Cardiac muscle cell (in vitro differentiated cells and primary cell): ENCODE results near the gene MCM7. TPM values are rescaled to one million over a fixed set of nuclear protein-coding genes. Genes with fewer than 3 reads are reported as not detected.

Experiments
- DNase-seq, 2 donors: peaks; one replicate each; pipeline versions ENCODE4 v3.0.0 to v3.0.0-alpha.2; 2010 to 2017; ENCODE audit warnings: low read depth in 1 of 2, low spot score in 1 of 2
- H3K27ac ChIP-seq: fragments of 200-600 bp; sonication (generic); 2 replicates; pipeline ENCODE4 v1.5.1; 2016
- H3K27me3 ChIP-seq: fragments of 200-600 bp; sonication (generic); 2 replicates; pipeline ENCODE4 v1.6.0; 2016; ENCODE audit warnings: control low read depth
- H3K36me3 ChIP-seq: fragments of 200-600 bp; sonication (generic); 2 replicates; pipeline ENCODE4 v1.5.1; 2016; ENCODE audit warnings: control low read depth
- H3K4me1 ChIP-seq: fragments of 200-600 bp; sonication (generic); 2 replicates; pipeline ENCODE4 v1.8.1; 2017; ENCODE audit warnings: low read depth, mild to moderate bottlenecking, mixed run types
- H3K4me3 ChIP-seq: fragments of 200-600 bp; sonication (generic); 2 replicates; pipeline ENCODE4 v1.5.1; 2016; ENCODE audit warnings: mild to moderate bottlenecking
- H3K9me3 ChIP-seq: fragments of 200-600 bp; sonication (generic); 2 replicates; pipeline ENCODE4 v1.5.1; 2017; ENCODE audit warnings: low read depth, mild to moderate bottlenecking, control low read depth
- polyA plus RNA-seq: library from polyadenylated mRNA; unstranded; fragments of >200 nt; fragmentation: Nextera tagmentation; extraction: Ambion mirVana; gene quantifications from 2 replicates; pipeline ENCODE4 v1.2.1, GENCODE V29; 2016
- total RNA-seq: library from RNA; depleted of rRNA; stranded (reverse); fragments of >200 nt; gene quantifications from 2 replicates; pipeline ENCODE4 v1.2.3, GENCODE V29; 2016
- TF ChIP-seq, protein P1 (sequence below): IDR thresholded peaks from 2 replicates; pipeline ENCODE4 v1.5.1; 2012; ENCODE audit warnings: low read depth, mild to moderate bottlenecking, low read length

Gene MCM7
- total and polyA plus RNA-seq, 2 experiments from 2014 or later = 68.9 to 105 TPM

DNA sequence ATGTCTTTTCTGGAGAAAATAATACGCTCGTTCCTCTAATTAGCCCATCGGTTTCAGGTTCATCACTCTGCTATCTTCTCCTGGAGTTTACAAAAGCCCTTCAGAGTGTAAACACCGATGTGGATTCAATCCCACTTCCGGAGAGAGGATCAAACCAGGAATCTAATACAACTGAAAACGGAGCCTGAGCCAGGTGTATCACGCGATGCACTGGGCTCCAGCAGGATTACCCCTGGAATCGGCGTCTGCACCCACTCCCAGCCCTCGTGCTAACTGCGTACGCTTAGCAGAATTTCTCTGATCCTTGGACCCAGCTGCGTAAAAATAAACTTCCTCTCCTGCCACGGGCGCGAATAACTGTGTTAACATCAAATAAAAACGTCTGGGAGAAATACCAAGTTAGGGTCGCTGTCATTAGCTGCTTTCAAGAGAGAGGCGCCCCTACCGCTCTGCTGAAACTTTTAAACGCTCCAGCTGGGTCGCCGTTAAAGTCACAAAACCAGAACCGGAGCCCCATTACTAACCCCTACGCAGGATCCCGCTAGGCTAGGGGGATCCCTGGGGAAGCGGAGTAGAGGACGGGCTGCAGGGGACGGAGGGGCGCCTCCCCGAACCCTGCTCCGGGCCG lies 20.2 kb downstream of the MCM7 start:
- Histone ChIP-seq H3K27me3 (no peaks in the 10 kb centered on the region), H3K4me3 (peak overlapping the region; percentile 93), H3K36me3 (peaks cover 17% of the 10 kb centered on the region), H3K9me3 (no peaks in the 10 kb centered on the region), H3K4me1 (peaks cover 10% of the 10 kb centered on the region), H3K27ac (peak overlapping the region; percentile 97)
- TF ChIP-seq, protein P1, sequence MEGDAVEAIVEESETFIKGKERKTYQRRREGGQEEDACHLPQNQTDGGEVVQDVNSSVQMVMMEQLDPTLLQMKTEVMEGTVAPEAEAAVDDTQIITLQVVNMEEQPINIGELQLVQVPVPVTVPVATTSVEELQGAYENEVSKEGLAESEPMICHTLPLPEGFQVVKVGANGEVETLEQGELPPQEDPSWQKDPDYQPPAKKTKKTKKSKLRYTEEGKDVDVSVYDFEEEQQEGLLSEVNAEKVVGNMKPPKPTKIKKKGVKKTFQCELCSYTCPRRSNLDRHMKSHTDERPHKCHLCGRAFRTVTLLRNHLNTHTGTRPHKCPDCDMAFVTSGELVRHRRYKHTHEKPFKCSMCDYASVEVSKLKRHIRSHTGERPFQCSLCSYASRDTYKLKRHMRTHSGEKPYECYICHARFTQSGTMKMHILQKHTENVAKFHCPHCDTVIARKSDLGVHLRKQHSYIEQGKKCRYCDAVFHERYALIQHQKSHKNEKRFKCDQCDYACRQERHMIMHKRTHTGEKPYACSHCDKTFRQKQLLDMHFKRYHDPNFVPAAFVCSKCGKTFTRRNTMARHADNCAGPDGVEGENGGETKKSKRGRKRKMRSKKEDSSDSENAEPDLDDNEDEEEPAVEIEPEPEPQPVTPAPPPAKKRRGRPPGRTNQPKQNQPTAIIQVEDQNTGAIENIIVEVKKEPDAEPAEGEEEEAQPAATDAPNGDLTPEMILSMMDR = no peak
- DNase-seq = peak in 1 of 2 donors; percentile 34

DNA sequence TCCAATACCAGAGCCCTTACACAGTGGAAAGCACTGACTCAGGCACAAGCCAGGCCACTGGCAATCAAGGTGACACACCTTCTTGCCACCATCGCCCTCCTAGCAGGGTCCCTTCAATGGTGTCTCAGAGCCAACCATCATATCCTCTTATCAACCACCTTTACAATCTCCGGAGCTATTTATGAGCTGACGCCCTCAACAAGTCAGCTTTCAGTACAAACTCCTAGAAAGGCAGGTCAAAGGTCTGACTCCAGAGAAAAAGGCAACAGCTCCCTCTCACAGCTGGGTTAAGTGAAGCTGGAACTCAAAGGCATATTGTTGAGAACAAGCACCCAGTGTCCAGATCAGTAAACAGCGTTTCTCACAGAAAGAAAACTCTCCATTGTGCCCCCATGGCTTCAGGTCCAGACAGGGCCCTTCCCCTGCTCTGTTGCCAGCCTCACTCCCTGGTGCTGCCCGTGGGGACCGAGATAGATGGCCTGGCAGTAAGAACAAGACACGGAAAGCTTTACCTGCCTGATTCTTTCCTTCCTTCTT lies 22.1 kb downstream of the MCM7 start:
- peaks cover 10% of the 10 kb centered on the region for H3K4me1 ChIP-seq
- no peaks in the 10 kb centered on the region for H3K9me3 ChIP-seq
- no peak for DNase-seq
- H3K36me3 ChIP-seq = peaks cover 35% of the 10 kb centered on the region
- H3K27me3 ChIP-seq = no peaks in the 10 kb centered on the region
- H3K27ac ChIP-seq = no peak overlapping the region
- no peak overlapping the region for H3K4me3 ChIP-seq
- TF ChIP-seq, protein P1 = no peak

DNA sequence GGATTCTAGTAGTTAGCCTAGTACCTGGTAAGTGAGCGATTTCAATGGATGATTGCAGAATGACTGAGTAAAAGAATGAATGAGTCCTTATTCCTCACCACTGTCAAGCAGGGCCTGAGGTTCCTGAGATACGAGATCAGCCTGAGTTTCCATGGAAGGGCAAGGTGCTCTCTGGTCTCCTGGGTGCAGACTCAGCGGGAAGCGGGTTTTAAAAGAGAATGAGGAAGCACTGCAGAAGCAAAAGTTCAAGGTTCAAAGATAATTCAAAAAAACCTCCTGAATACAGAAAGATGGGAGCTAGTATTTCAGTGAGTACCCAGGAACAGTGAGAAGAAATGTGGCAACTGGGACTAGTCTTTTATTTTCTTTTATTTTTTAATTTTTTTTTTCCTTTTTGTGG lies 24.0 kb downstream of the MCM7 start:
- TF ChIP-seq, protein P1 = no peak
- H3K36me3 ChIP-seq = peaks cover 53% of the 10 kb centered on the region
- no peak overlapping the region for H3K4me3 ChIP-seq
- H3K9me3 ChIP-seq = no peaks in the 10 kb centered on the region
- peaks cover 9% of the 10 kb centered on the region for H3K4me1 ChIP-seq
- no peak for DNase-seq
- H3K27me3 ChIP-seq = no peaks in the 10 kb centered on the region
- H3K27ac ChIP-seq = no peak overlapping the region

DNA sequence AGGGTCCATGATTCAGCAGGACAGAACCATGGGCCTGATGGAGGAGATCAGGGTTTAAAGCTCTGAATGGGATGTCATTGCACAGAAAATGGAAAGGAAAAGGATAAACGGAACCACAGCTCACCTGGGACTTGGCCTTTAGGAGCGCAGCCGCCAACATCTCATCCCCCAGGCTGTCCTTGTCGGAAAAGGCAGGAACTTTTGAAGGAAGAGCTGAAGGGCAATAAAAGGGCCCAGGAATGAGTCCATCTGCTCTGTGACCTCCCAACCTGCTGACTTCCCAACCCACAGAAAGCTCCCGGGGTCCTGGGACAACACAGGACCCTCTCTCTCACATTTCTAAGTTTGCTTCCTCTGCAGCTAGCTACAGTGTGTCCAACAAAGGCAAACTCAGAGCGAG lies 25.8 kb downstream of the MCM7 start:
- peaks cover 71% of the 10 kb centered on the region for H3K36me3 ChIP-seq
- DNase-seq = no peak
- TF ChIP-seq, protein P1 = no peak
- H3K9me3 ChIP-seq = peaks cover 6% of the 10 kb centered on the region
- no peak overlapping the region for H3K27ac ChIP-seq
- H3K4me1 ChIP-seq = peaks cover 5% of the 10 kb centered on the region
- no peak overlapping the region for H3K4me3 ChIP-seq
- H3K27me3 ChIP-seq = no peaks in the 10 kb centered on the region

DNA sequence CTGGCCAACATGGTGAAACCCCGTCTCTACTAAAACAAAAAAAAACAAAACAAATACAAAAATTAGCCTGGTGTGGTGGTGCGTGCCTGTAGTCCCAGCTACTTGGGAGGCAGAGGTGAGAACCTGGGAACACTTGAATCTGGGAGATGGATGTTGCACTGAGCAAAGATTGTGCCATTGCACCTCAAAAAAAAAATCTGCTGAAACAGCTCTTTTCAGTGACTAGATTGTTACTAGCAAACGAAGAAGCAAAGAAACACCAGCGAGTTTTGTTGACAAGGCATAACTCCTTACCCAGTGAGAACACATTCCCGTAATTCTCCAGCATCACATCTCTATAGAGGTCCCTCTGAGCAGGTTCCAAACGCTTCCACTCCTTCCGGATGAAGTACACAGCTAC lies 26.4 kb downstream of the MCM7 start:
- Histone ChIP-seq H3K27me3 (no peaks in the 10 kb centered on the region), H3K9me3 (peaks cover 6% of the 10 kb centered on the region), H3K36me3 (peaks cover 77% of the 10 kb centered on the region), H3K27ac (no peak overlapping the region), H3K4me3 (no peak overlapping the region), H3K4me1 (no peaks in the 10 kb centered on the region)
- TF ChIP-seq, protein P1 = no peak
- DNase-seq = no peak
